Measurements from ENCODE around the gene LRRC57. TPM values are rescaled to one million over a fixed set of nuclear protein-coding genes. Genes with fewer than 3 reads are reported as not detected.

The LRRC57 gene
- total RNA-seq, 2 experiments from 2014 or later: 13.7 to 15.1 TPM

DNA sequence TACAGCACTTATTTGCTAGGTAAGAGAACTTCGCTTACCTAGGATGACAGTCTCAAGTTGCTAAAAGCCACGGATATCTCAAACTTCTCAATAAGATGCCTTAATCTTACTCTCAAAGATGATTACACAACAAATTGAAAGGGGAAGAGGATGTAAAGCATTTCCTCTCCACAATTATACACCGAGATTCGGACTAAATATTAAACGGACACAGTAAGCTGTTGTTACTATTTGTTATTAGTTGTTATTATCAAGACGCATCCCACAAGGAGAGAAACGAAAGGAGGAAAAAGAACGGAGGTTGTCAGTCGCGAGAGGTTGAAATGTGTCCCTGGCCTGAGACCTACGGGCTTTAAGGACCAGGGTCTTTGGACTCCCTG lies 58.3 kb downstream of the LRRC57 start:
- intact Hi-C loops (cut with micrococcal nuclease): no loop called here
- H3K36me3 Mint-ChIP-seq (ENCODE audit: low read depth): peaks cover 14% of the 10 kb centered on the region
- POLR2A ChIA-PET: interaction anchor here (0.8 to 2.6 kb wide), 14 partner anchors 10 to 246 kb away, joined by 3 to 15 read pairs (median 4); partner anchors contain the start of genes GANC, HAUS2, LRRC57 and TMEM87A

More for the DNA sequence above, 58.3 kb downstream of the LRRC57 start:
- ATAC-seq: no peak
- Mint-ChIP-seq H3K4me1 (ENCODE audit: low read depth) (peaks cover 40% of the 10 kb centered on the region), H3K9me3 (no peaks in the 10 kb centered on the region), H3K27ac (peak overlapping the region; percentile 98), H3K27me3 (no peaks in the 10 kb centered on the region), H3K4me3 (peak overlapping the region; percentile 92)
- DNase-seq: no peak
- CTCF ChIA-PET: interaction anchor here (0.6 to 2.5 kb wide), 3 partner anchors 9 to 221 kb away, joined by 3 to 7 read pairs (median 3); no protein-coding TSS in a partner anchor
- TF ChIP-seq, protein P1, sequence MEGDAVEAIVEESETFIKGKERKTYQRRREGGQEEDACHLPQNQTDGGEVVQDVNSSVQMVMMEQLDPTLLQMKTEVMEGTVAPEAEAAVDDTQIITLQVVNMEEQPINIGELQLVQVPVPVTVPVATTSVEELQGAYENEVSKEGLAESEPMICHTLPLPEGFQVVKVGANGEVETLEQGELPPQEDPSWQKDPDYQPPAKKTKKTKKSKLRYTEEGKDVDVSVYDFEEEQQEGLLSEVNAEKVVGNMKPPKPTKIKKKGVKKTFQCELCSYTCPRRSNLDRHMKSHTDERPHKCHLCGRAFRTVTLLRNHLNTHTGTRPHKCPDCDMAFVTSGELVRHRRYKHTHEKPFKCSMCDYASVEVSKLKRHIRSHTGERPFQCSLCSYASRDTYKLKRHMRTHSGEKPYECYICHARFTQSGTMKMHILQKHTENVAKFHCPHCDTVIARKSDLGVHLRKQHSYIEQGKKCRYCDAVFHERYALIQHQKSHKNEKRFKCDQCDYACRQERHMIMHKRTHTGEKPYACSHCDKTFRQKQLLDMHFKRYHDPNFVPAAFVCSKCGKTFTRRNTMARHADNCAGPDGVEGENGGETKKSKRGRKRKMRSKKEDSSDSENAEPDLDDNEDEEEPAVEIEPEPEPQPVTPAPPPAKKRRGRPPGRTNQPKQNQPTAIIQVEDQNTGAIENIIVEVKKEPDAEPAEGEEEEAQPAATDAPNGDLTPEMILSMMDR (IDR thresholded peaks at IDR 0.05): no peak

Other genes starting within 250 kb of the LRRC57 start
- gene CAPN3, start 189.3 kb downstream of the LRRC57 start, total RNA-seq: 1 to 10 TPM; 3.3 to 3.5 TPM
- 10 to 100 TPM; 46.4 to 46.6 TPM for gene ZNF106, start 57.7 kb downstream of the LRRC57 start, total RNA-seq
- gene SNAP23, start 53.2 kb downstream of the LRRC57 start, total RNA-seq: 10 to 100 TPM; 31.2 to 33.1 TPM
- gene HAUS2, start within 50 bp of the LRRC57 start, total RNA-seq: 10 to 100 TPM; 45.3 to 48.8 TPM
- gene STARD9, start 26.8 kb upstream of the LRRC57 start, total RNA-seq: 1 to 10 TPM; 4.8 to 6.4 TPM
- 10 to 100 TPM; 18.3 to 19.0 TPM for gene CDAN1, start 188.3 kb upstream of the LRRC57 start, total RNA-seq